Measurements from ENCODE around the gene CLDN2.

- TF ChIP-seq CTCF (IDR thresholded peaks at IDR 0.05) (no peak), POLR2A (IDR thresholded peaks at IDR 0.05) (no peak)
Measured at GRCh38 chrX:106936246-106936645, 16.0 kb downstream of the CLDN2 start.

Measured in right lobe of liver (tissue), 4 donors.